GM18502 (cell line): ENCODE data around the gene CENPF.
"Not testable (repeated sequence)": the region's sequence is repeated elsewhere in the genome, so short reads cannot be mapped to it uniquely, and the experiment has no call there.

Experiments used
- ATAC-seq: cut with Tn5 transposase; IDR thresholded peaks from one replicate; pipeline ENCODE4 v1.9.1; 2021; ENCODE audit warnings: mild to moderate bottlenecking; ENCODE audit not compliant: unreplicated experiment, poor library complexity

The CENPF gene

DNA sequence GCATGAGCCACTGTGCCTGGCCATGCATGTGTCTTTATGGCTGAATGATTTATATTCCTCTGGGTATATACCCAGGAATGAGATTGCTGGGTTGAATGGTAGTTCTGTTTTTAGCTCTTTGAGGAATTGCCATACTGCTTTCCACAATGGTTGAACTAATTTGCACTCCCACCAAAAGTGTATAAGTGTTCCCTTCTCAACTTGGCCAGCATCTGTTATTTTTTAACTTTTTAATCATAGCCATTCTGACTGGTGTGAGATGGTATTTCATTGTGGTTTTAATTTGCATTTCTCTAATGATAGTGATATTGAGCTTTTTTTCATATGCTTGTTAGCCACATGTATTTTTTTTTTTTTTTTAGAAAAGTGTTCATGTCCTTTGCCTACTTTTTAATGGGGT is 7.1 kb downstream of the CENPF start:
- ATAC-seq, result not testable (repeated sequence)

DNA sequence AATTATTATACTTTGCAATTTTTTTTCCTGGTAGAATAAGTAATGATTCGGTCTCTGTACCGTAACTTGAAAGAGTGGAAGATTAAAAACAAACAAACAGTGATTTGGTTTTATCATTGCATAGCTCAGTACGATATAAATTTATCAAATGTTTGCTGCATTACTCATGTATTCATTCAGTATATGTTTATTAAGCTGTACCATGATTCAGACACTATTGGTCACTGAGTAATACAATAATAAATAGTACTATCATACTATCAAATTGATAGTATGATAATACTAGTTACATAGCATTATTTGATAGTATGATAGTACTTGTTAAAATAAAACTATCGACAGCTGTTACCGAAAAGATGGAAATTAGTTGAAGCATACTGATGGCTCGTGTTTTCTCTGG is 12.1 kb downstream of the CENPF start:
- no peak for ATAC-seq

- no peak for ATAC-seq
Observed at GRCh38 chr1:214615871-214616270, 12.9 kb downstream of the CENPF start.

DNA sequence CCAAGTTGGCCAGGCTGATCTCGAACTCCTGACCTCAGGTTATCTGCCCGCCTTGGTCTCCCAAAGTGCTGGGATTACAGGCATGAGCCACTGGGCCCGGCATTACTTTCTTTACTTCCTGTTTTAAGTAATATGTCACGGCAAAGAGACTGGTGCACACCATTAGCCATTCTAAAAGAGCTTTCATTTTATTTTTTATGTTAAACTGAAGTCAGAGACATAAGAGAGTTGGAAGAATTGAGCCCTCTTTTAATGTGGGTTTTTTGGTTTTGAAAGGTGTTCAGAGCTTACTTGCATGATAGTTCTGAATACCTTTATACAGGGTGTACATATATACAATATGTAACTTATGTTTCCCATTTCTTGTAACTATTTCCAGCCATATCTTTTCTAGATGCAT is 14.3 kb downstream of the CENPF start:
- no peak for ATAC-seq

DNA sequence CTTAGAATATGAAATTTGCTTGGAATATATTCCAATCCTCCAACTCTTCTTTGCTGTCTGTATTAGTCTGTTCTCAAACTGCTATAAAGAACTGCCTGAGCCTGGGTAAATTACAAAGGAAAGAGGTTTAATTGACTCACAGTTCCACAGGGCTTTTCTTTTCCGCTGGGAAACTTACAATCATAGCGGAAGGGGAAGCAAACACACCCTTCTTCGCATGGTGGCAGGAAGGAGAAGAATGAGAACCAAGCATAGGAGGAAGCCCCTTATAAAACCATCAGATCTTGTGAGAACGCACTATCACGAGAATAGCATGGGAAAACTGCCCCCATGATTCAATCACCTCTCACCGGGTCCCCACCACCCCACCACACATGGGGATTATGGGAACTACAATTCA is 14.8 kb downstream of the CENPF start:
- ATAC-seq, result no peak

DNA sequence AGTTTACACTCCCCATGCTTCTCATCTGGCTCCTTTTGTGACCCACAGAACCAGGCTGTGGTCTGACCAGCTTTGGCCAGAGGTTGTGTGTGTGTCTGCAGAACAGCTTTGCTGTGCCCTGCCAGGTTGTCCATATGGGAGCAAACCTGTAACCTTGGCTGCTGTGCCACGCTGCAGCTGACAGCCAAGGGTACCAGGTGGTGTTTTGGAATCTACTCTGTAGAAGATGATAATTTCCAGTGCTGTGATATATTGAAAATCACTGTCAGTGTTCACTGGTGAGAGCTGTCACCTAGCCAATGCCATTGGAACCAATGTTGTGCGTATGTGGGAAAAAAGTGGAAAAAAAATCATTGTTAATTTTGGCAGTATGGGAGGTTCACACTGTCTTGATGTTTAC is 18.2 kb downstream of the CENPF start:
- no peak for ATAC-seq

DNA sequence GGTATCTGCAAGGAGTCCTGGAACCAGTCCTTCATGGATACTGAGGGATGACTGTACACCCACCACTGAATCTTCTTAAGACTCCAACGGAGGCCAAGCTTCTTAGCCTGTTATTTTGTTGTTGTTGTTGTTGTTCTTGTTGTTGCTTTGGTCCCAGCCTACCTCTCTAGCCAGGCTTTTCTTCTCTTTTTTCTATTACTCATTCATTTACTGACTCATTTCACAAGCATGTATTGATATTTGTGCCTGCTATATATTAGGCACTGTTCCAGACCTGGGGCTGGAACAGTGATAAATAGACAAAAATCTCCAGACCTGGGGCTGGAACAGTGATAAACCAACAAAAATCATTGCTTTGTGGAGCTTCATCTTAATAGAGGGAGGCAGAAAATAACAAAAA is 20.4 kb downstream of the CENPF start:
- no peak for ATAC-seq

GRCh38 chr1:214632091-214632490 is 29.1 kb downstream of the CENPF start:
- peak; percentile 40 for ATAC-seq

DNA sequence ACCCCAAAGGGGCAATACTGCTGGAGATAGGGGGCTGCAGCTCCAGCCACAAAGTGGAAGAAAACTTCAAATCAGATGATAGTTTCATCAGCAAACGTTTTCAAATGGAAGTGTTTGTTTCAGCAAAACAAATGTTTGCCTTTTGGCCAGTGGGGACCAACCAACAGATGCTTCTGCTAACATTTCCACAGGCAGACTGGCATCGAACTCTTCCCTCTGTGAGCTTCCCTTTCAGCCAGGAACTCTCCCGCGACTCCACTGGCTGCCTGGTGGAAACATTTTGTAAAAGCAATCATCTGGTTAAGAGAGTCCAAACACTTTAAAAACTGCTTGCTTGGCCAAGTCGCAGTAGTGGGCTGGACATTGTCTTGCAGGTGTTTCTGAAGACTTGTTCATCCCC is 30.7 kb downstream of the CENPF start:
- no peak for ATAC-seq

DNA sequence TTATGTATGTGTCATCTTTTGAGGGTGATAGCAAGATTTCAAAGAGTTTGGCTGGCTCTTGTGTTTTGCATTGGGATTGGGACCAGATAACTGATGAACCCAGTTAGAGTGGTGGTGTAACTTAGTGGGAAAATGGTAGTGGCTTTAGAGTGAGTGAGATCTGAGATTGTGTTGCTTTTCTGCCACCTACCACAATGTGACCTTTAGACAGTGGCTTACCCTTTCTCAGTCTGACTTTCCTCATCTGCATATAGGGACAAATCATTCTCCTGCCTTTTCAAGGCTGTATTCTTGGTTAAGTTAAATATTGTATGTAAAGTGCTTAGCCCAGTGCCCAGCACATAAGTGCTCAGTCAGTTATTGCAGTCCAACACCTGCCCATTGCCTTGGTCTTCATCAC is 31.3 kb downstream of the CENPF start:
- ATAC-seq, result no peak

DNA sequence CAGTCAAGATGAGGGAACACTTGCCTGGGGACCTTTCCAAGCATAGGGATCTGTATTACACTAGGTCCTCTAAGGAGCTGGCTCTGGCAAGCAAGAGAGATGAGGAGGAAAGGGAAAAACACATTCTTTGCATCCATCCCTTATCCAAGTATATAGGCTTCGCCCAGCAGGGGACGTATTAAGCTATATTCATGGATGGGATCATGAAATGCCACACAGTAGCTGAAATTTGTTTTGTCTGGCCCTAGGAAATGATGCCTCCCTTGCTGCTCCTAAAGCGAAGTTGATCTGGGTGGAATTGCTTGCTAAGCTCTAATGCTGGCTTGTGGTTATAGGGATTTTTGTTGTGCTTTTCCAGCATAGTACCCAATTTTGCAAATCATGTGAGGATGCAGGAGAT is 32.1 kb downstream of the CENPF start:
- no peak for ATAC-seq

GRCh38 chr1:214635506-214635905 is 32.5 kb downstream of the CENPF start:
- no peak for ATAC-seq

DNA sequence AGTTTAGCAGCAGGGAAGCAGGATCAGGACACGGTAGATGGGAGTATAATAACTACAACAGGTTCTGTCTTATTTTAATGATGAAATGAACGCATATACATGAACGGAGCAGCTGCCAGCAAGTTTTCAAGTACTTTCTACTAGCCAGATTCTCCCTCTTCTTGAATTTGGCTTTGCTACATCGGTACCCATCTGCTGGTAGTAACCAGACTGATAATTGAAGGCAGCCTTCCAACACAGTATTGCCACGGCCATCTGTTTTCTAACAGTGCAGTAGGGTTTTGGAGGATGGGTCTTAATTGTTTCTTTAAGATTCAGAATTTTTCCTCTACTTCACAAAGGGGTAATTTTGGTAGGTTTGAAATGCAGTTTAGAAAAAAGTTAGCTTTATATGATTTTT is 33.4 kb downstream of the CENPF start:
- ATAC-seq, result no peak

- ATAC-seq, result no peak
Observed at GRCh38 chr1:214637125-214637524, 34.1 kb downstream of the CENPF start.

DNA sequence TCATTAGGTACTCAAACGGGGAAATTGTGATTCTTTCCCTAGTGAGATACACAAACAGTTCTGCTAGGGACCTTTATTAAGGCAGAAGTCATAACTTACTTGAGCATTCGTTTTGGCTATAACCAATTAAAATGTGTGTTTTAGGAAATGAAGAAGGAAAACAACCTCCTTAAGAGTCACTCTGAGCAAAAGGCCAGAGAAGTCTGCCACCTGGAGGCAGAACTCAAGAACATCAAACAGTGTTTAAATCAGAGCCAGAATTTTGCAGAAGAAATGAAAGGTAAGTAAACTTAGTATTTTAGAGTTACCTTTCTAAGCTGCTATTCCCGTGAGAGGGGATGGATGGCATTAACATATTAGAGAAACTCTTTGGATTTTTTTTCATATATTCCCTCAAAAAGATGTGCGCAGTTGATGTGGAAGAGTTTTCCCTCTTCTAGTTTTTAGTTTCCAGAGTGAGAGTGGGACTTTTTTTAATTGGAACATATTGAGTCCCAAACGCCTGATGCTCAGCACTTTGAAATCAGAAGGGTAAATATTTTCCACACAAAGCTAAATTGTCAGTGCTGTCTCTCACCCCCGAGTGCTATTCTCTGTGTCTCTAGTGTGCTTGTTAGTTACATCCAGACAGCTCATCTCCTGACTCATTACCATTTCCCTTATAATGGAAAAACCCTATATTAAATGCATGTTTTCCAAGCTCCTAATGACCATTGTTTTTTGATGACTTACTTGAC is 34.9 kb downstream of the CENPF start:
- peak; percentile 85 for ATAC-seq

- no peak for ATAC-seq
Observed at GRCh38 chr1:214638459-214638807, 35.4 kb downstream of the CENPF start.

DNA sequence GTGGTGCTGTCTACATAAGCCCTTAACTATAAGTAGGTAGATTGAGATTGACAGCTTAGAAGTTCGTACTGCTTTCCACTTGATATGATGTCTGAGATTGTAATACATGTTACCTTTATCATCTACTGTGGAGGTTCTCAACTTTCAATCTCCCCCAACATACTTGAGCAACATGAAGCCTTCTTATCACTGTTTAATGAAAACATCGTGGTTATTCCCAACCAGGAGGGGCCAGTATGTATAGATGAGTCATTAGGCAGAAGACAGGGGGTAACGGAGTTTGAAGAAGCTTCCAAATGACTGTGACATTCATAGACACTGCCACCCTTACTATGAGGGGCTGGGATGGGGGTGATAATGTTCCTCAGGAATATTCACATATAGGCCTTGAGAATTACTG is 36.0 kb downstream of the CENPF start:
- no peak for ATAC-seq

DNA sequence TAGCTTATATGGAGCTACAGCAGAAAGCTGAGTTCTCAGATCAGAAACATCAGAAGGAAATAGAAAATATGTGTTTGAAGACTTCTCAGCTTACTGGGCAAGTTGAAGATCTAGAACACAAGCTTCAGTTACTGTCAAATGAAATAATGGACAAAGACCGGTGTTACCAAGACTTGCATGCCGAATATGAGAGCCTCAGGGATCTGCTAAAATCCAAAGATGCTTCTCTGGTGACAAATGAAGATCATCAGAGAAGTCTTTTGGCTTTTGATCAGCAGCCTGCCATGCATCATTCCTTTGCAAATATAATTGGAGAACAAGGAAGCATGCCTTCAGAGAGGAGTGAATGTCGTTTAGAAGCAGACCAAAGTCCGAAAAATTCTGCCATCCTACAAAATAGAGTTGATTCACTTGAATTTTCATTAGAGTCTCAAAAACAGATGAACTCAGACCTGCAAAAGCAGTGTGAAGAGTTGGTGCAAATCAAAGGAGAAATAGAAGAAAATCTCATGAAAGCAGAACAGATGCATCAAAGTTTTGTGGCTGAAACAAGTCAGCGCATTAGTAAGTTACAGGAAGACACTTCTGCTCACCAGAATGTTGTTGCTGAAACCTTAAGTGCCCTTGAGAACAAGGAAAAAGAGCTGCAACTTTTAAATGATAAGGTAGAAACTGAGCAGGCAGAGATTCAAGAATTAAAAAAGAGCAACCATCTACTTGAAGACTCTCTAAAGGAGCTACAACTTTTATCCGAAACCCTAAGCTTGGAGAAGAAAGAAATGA is 37.6 kb downstream of the CENPF start:
- no peak for ATAC-seq

- no peak for ATAC-seq
Observed at GRCh38 chr1:214641214-214641895, 38.4 kb downstream of the CENPF start.

DNA sequence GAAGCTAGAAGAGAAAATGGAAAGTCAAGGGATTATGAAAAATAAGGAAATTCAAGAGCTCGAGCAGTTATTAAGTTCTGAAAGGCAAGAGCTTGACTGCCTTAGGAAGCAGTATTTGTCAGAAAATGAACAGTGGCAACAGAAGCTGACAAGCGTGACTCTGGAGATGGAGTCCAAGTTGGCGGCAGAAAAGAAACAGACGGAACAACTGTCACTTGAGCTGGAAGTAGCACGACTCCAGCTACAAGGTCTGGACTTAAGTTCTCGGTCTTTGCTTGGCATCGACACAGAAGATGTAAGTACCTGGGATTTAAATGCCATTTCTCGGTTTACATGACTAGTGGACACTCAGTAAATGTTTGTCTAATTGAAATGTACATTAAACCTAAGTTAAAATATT is 40.0 kb downstream of the CENPF start:
- no peak for ATAC-seq

DNA sequence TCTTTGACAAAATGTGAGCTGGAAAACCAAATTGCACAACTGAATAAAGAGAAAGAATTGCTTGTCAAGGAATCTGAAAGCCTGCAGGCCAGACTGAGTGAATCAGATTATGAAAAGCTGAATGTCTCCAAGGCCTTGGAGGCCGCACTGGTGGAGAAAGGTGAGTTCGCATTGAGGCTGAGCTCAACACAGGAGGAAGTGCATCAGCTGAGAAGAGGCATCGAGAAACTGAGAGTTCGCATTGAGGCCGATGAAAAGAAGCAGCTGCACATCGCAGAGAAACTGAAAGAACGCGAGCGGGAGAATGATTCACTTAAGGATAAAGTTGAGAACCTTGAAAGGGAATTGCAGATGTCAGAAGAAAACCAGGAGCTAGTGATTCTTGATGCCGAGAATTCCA is 42.7 kb downstream of the CENPF start:
- no peak for ATAC-seq
